IMR-90 (cell line): ENCODE measurements around the gene TAF1A.

Source experiments
- BHLHE40 ChIP-seq: fragments of 150-350 bp; IDR thresholded peaks from 2 replicates; pipeline ENCODE4 v1.6.1; 2016; ENCODE audit warnings: mild to moderate bottlenecking, low read depth, low read length
- CEBPB ChIP-seq: IDR thresholded peaks from 2 replicates; pipeline ENCODE4 v1.6.1; 2012; ENCODE audit warnings: low read depth, low read length, improper control_type of control experiment
- CHD1 ChIP-seq: IDR thresholded peaks from 2 replicates; pipeline ENCODE4 v1.6.1; 2012; ENCODE audit warnings: low read depth, low read length, improper control_type of control experiment
- FOS ChIP-seq: fragments of 150-350 bp; IDR thresholded peaks from 2 replicates; pipeline ENCODE4 v1.6.1; 2016; ENCODE audit warnings: low read depth, low read length
- MAFK ChIP-seq: IDR thresholded peaks from 2 replicates; pipeline ENCODE4 v1.6.1; 2012; ENCODE audit warnings: low read depth, low read length, improper control_type of control experiment
- NFE2L2 ChIP-seq: fragments of 150-350 bp; IDR thresholded peaks from 2 replicates; pipeline ENCODE4 v1.6.1; 2016; ENCODE audit warnings: low read depth, mild to moderate bottlenecking, low read length
- POLR2A ChIP-seq: IDR thresholded peaks from 2 replicates; pipeline ENCODE4 v1.6.1; 2012; ENCODE audit warnings: mild to moderate bottlenecking, low read depth, low read length
- RAD21 ChIP-seq: IDR thresholded peaks from 2 replicates; pipeline ENCODE4 v1.6.1; 2012; ENCODE audit warnings: low read length, improper control_type of control experiment
- RFX5 ChIP-seq: IDR thresholded peaks from 2 replicates; pipeline ENCODE4 v1.8.0; 2012; ENCODE audit warnings: low read depth, mild to moderate bottlenecking, low read length, moderate library complexity
- SMC3 ChIP-seq: fragments of 150-350 bp; IDR thresholded peaks from 2 replicates; pipeline ENCODE4 v1.6.1; 2016; ENCODE audit warnings: low read depth, mild to moderate bottlenecking, antibody characterized with exemption, low read length, moderate library complexity
- TF ChIP-seq, protein P1 (sequence below): conservative IDR thresholded peaks from 2 replicates; pipeline ENCODE4 v1.5.1; 2012; ENCODE audit warnings: mild to moderate bottlenecking, low read depth, low read length, improper control_type of control experiment
- TF ChIP-seq, protein P2 (sequence below): fragments of 150-350 bp; IDR thresholded peaks from 2 replicates; pipeline ENCODE4 v1.6.1; 2016; ENCODE audit warnings: low read depth, mild to moderate bottlenecking, low read length, moderate library complexity, borderline replicate concordance
- TF ChIP-seq, protein P3 (sequence below): fragments of 150-350 bp; IDR thresholded peaks from 2 replicates; pipeline ENCODE4 v1.6.1; 2017; ENCODE audit warnings: mild to moderate bottlenecking, antibody characterized with exemption, low read length, low read depth

DNA sequence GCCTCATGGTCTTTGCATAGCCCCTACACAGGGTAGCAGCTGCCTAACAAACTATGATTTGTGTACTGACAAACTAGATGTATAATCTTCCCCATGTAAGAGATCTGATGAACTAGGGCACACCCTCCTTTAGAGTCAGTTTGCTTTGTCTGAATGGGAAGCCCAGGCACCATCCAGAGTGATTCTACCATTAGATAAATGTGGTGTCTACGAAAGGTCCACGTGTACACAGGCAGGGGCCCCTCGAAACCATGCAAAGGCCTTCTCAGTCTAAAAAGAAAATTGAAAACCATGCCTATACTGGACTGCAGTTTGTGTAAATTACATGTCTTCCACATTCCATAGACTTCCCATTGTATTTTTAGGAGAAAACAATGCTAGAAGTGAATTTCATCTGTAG lies 60.6 kb downstream of the TAF1A start:
- TF ChIP-seq, protein P1, sequence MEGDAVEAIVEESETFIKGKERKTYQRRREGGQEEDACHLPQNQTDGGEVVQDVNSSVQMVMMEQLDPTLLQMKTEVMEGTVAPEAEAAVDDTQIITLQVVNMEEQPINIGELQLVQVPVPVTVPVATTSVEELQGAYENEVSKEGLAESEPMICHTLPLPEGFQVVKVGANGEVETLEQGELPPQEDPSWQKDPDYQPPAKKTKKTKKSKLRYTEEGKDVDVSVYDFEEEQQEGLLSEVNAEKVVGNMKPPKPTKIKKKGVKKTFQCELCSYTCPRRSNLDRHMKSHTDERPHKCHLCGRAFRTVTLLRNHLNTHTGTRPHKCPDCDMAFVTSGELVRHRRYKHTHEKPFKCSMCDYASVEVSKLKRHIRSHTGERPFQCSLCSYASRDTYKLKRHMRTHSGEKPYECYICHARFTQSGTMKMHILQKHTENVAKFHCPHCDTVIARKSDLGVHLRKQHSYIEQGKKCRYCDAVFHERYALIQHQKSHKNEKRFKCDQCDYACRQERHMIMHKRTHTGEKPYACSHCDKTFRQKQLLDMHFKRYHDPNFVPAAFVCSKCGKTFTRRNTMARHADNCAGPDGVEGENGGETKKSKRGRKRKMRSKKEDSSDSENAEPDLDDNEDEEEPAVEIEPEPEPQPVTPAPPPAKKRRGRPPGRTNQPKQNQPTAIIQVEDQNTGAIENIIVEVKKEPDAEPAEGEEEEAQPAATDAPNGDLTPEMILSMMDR = no peak
- TF ChIP-seq CHD1 (no peak), NFE2L2 (no peak), POLR2A (no peak), MAFK (no peak), RAD21 (no peak), BHLHE40 (no peak), CEBPB (no peak), RFX5 (no peak), SMC3 (no peak), FOS (no peak)
- TF ChIP-seq, protein P2, sequence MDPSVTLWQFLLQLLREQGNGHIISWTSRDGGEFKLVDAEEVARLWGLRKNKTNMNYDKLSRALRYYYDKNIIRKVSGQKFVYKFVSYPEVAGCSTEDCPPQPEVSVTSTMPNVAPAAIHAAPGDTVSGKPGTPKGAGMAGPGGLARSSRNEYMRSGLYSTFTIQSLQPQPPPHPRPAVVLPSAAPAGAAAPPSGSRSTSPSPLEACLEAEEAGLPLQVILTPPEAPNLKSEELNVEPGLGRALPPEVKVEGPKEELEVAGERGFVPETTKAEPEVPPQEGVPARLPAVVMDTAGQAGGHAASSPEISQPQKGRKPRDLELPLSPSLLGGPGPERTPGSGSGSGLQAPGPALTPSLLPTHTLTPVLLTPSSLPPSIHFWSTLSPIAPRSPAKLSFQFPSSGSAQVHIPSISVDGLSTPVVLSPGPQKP = no peak
- TF ChIP-seq, protein P3, sequence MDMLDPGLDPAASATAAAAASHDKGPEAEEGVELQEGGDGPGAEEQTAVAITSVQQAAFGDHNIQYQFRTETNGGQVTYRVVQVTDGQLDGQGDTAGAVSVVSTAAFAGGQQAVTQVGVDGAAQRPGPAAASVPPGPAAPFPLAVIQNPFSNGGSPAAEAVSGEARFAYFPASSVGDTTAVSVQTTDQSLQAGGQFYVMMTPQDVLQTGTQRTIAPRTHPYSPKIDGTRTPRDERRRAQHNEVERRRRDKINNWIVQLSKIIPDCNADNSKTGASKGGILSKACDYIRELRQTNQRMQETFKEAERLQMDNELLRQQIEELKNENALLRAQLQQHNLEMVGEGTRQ = no peak
